Activated naive CD4-positive, alpha-beta T cell treated with Interleukin-2 at 50 U/mL for 16 hours (primary cell): ENCODE measurements around the gene EIF3L.

ENCODE experiments used
- DNase-seq: peaks from one replicate; pipeline ENCODE4 v3.0.0-alpha.2; 2020

EIF3L gene

DNA sequence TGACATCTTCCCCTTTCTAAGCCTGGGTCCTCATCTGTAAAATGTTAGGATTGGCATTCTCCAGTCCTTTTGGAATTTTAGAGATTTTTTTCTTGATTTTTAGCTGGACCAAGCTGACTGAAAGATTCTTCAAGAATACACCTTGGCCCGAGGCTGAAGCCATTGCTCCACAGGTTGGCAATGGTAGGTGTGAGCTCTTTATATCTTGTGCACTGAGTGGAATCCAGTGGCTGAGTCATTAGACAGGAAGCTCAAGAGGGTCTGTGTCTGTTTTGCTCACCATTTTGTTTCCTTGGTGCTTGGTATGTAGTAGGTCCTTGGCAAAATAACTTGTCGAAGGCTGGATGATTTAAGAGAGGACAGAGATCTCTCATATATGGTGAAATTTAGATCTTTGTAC is 6.2 kb downstream of the EIF3L start:
- no peak for DNase-seq

- DNase-seq: no peak
These were observed 11.7 kb downstream of the EIF3L start for GRCh38 chr22:37860796-37861421.

DNA sequence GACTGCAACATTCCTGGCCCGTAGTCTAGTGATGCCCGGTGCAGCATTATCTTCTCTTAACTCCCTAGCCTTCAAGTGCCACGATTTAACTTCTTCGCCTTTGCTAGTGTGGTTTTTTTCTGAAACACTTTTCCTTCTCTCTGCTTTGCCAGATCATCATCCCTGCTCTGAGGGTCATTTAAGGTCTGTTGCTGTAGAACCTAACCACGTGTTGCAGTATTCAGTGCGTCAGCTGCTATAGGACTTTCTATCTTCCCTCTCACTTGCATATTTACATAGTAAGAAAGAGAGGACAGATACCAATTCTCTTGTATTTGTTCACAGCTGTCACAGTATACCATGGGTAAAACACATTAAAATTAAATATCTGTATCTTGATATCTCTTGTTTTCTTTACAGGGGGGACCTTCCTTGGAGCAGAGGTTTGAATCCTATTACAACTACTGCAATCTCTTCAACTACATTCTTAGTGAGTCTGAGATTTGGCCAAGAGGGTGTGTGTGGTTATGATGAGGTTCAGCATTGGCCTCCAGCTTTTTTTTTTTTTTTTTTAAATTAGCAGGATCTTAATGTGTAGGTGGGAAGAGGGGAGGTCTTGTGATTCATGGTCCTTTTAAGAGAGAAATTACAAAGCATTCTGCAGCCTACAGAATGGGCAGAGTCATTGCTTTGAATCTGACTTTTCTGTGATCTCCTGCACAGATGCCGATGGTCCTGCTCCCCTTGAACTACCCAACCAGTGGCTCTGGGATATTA is 13.5 kb downstream of the EIF3L start:
- no peak for DNase-seq

DNA sequence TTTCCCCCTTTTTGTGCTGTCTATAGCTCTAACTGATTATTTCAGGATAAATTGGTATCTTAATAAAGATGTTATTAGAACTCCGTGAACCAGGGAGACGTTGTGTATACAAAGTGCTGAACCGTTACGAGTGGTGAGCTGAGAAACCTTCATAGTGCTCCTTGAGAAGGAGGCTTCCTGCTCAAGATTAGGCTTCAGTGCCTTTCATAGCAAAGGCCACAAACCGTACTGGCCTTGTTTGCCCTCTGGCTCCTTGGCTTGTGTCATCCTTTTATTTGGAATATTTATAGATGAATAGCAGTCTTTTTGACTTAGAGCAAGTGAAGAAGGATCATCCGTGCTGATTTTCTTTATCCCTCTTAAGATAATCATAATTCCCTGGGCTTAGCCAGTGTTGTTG is 16.3 kb downstream of the EIF3L start:
- DNase-seq: no peak

DNA sequence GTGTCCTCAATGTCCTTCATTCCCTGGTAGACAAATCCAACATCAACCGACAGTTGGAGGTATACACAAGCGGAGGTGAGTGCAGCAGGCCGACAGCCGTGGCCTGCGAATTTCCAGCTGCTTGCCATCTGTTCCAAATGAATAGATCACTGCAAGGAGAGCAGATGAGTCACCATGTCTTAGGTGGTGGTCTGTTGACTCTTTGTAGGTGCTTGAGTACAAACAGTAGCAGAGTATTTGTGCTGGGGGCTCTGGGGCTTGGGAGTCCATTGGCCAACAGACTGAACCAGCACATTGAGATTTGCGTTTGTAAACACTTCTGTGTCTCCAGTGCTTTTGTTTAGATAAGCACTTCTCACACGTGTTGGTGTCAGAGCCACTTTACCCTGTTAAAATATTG is 21.1 kb downstream of the EIF3L start:
- DNase-seq: no peak

DNA sequence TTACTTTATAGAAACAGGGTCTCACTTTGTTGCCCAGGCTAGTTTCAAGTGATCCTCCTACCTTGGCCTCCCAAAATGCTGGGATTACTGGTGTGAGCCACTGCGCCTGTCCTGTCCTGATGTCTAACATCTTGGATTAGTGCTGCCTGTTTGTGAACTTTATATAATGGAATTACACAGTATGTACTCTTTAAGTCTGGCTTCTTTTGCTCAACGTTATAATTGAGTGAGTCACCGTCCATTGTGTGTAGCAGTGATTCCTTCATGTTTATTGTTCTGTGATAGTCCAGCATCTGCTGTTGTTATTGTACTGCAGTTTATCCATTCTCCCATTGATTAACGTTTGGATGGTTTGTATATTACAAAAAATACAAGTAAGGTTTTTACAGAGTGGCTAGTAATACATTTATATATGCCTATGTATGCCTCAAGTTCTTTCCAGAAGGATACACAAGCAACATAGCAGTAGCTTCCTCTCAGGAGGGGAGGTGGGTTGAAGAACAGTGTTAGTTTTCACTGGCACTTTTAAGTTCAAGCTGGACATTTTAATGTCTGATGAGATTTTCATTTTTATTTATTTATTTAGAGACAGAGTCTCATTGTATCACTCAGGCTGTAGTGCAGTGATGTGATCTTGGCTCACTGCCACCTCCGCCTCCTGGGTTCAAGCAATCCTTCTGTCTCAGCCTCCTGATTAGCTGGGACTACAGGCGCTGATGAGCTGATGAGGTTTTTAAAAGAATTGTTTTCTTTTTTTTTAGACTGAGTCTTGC is 31.6 kb downstream of the EIF3L start:
- no peak for DNase-seq

DNA sequence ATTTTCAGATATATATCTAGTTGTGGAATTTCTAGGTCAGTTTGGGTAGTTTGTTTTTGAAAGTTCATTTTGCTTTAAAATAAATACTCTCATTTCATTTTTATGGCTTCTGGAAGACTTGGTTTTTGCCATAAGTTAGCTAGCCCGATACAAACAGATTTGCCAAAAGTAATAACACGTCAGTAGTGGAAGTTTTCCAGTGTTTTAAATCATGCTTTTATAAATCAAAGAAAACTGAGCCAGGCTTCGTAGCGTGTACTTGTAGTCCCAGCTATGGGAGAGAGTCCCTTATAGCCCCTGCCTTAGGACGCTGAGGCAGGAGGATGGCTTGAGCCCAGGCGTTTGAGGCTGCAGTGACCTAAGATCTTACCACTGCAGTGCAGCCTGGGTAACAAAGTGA is 35.2 kb downstream of the EIF3L start:
- no peak for DNase-seq

GRCh38 chr22:37887584-37888378 is 38.6 kb downstream of the EIF3L start:
- no peak for DNase-seq

DNA sequence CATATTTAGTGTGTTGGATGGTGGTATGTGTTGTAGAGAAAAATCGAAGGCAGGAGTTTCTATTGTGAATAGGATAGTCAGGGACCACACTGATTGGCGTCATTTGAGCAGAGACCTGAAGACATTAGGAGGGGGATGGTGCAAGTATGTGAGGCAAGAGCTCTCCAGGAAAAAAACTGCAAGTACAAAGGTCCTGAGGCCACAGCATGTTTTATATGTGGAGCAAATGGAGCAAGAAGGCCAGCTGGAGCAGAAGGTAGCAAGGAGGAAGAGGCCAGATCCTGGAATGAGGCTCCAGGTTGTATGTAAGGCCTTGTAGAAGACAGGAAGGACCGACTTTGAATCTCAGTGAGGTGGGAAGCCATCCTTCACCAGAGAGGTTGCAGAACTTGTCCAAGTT is 42.7 kb downstream of the EIF3L start:
- DNase-seq: no peak

GRCh38 chr22:37892566-37893335 is 43.5 kb downstream of the EIF3L start:
- no peak for DNase-seq

- no peak for DNase-seq
These were observed 44.4 kb downstream of the EIF3L start for GRCh38 chr22:37893583-37893983.

DNA sequence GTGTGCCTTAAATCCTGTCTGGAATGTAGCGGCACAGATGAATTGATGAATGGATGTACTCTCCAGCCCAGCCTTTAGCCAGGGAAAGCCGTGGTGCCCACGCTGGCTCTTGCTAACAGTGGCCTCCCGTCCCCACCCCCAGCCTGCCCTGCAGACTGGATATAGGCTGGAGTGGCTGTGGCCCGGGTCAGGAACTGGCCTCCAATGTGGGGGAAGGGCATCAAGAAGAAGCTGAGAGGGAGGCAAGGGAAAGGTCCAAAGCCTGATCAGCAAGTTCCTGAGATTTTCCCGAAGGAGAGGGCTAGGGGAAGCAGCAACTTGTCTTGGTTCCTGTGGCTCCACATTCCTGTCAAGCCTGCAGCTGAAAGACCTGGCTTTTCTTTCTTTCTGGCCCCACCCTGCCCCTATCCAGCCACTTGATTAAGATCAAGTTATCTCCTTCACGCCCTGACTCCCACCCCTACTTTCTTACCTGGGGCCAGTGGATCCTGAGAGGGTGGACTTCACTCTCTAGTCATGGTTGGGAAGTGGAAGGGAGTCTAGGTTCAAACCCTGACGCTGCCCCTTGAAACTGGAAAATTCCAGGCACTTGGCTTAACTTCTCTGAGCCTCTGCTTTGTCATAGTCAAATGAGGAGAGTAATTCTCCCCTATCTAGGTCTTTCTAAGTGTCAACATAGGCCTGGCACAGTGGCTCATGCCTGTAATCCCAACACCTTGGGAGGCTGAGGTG is 45.9 kb downstream of the EIF3L start:
- DNase-seq: no peak

DNA sequence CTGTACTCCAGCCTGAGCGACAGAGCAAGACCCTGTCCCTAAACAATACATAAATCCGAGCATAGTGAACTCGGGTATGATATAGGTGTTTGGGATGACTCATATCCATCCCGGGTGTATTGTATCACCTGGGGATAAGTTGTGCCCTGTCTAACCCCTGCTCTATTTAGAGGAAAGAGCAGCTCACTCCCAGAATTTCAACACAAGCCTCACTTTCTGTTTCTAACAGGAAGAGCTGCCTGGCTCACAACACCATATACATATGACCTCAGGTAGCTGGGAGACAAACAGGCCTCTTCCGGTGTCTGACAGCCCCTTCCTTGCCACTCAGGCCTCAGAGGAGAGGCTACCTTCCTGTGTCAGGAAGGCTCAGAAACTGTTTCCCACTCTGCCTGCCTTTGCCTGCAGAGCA is 47.0 kb downstream of the EIF3L start:
- DNase-seq: peak; percentile 21

GRCh38 chr22:37896939-37897338 is 47.7 kb downstream of the EIF3L start:
- DNase-seq: no peak

- DNase-seq: no peak
These were observed 48.6 kb downstream of the EIF3L start for GRCh38 chr22:37897807-37898206.

GRCh38 chr22:37898441-37899181 is 49.4 kb downstream of the EIF3L start:
- no peak for DNase-seq

DNA sequence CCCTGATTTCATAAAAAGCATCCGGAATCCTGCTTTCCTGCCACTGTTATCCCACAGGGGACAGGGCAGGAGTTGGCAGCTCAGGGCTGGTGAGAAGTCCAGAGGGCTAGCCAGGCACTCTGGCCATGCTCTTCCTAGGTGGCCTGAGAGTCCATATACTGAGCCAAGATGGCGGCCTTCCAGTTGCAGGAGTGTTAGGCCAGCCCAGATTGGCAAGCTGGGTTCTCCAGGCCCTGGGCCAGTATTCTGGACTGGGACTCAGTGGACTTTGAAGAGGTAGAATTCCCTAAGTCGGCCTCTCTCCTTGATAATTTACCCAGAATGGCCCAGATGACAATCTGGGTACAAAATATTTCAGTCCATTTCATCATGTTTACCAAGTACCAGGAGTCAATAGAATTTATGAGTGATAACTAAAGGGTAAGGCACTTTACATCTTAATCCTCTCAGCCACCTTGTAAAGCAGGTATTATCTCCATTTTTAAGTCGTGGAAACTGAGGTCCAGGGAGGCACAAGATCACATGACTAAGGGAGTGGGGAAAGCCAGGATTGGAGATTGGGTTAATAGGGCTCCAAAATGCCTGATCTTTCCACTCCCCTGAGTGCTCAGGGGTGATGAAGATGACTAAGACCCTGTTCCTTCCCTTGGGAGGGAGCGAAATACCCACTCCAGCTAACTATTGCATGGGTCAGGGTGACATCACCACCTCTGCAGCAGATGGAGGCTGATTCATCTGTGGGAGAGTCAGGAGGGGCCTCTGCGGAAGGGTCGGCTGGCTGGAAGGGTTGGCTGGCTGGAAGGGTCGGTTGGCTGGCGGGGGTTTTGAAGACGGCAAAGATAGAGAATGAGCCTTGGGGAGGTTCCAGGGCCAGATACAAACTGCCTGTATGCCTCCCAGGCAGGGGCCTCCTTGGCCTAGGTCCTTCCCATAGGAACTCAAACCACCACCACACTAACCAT is 55.6 kb downstream of the EIF3L start:
- DNase-seq: no peak

DNA sequence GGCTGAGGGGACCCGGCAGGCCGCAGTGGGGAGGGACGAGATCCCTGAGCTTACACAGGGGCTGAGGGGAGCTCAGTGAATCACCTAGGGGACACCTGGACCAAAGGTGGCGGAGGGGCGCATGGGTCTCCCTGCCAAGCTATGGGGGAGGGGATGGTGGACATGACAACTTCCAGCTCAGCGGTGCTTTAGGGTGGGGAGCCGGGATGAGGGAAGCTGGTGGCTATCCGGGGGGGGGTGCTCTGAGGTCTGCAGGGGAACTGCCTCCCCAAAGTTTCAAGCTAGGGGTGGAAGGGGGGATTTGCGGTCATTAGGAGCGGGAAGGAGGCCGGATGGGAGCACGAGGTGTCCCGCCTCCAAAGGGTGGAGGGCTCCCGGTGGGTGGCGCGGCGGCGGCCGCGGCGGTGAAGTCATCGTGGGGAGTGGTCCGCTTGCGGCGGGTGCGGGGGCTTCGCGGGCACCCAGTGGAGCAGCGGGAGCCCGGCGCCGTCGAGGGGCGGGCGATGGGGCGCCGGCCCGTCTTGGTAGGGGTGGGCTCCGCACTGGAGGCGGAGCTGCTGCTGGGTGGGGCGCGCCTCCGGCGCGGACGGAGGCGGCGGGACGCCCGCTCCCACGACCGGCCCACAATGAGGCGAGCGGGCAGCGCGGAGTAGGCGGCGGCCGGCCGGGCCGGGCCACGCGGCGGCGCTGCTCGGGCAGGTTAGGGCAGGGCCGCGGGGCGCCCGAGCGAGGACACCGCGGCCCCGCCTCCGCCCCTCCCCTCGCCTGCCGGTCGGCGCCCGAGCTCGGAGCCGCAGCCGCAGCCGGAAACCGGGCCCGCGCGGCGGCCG is 56.5 kb downstream of the EIF3L start, which contains the start of gene MICALL1:
MICALL1 (plus strand) TSS at position 764 of the 830 bp plus-strand sequence. CDS start 126 bp downstream, outside the sequence.
- DNase-seq: peak; percentile 64
